HCT116 (cell line): ENCODE data around the gene AHNAK. TPM values are rescaled to one million over a fixed set of nuclear protein-coding genes. Genes with fewer than 3 reads are reported as not detected.
A peak's percentile ranks its signal among the peaks of the same experiment; 100 is the strongest.

Experiments
- ATAC-seq: fragments of 200-7000 bp; cut with Tn5 transposase; 2 replicates; pipeline ENCODE4 v1.9.1; 2020; ENCODE audit warnings: mild to moderate bottlenecking, moderate library complexity
- BruUV-seq: library from RNA; stranded (reverse); fragments of 400-500 nt; replicated peaks from 2 replicates; lab custom pipeline; 2021; lab: Mats Ljungman, UMichigan
- CTCF ChIA-PET: fragments of 300-600 bp; sonication (Branson Sonifier 250); formaldehyde crosslinking; loops from one replicate; lab custom pipeline; 2021; ENCODE audit warnings: antibody characterized with exemption; lab: Charles Lee
- POLR2A ChIA-PET: fragments of 300-600, 350-600 bp; sonication (Branson Sonifier 250); formaldehyde crosslinking; loops from one replicate; lab custom pipeline; 2021; ENCODE audit warnings: antibody characterized with exemption; lab: Charles Lee
- RAD21 ChIA-PET, 2 experiments: fragments of 300-600 bp; sonication (Branson Sonifier 250); formaldehyde crosslinking; loops; one replicate each; lab custom pipeline; 2023; ENCODE audit warnings: low total read pairs in 2 of 2; ENCODE audit not compliant: uncharacterized antibody in 2 of 2, unreplicated experiment in 2 of 2, low non-redundant PET in 1 of 2; lab: Charles Lee
- DNase-seq: peaks from one replicate; pipeline ENCODE4 v3.0.0-alpha.2; 2010; ENCODE audit warnings: low read depth, low spot score
- H2AFZ ChIP-seq: fragments of 200-600 bp; shearing (Covaris generic), sonication (generic); 2 replicates; pipeline ENCODE4 v1.6.1; 2017; ENCODE audit warnings: low read depth, mixed run types, mixed read lengths, antibody characterized with exemption, low read length; ENCODE audit not compliant: poor library complexity, severe bottlenecking
- H3K27ac ChIP-seq: 2 replicates; pipeline ENCODE4 v1.5.1; 2012; ENCODE audit warnings: low read depth, low read length
- H3K27me3 ChIP-seq: fragments of 200-600 bp; sonication (generic); 2 replicates; pipeline ENCODE4 v1.6.1; 2016; ENCODE audit warnings: mixed run types, low read length, mixed read lengths; ENCODE audit not compliant: insufficient read depth
- H3K36me3 ChIP-seq, 2 experiments: fragments of 200-500 bp in 1 of 2; fragments of 200-600 bp in 1 of 2; sonication (Bioruptor generic) in 1 of 2; sonication (generic) in 1 of 2; 2 replicates each; pipeline versions ENCODE4 v1.5.1 to v1.6.1; 2014 to 2016; ENCODE audit warnings: low read length in 2 of 2, inconsistent platforms in 1 of 2, mixed read lengths in 1 of 2, mixed run types in 1 of 2; ENCODE audit not compliant: insufficient read depth in 2 of 2, control insufficient read depth in 1 of 2
- H3K4me1 ChIP-seq, 2 experiments: fragments of 200-600 bp in 1 of 2; sonication (generic) in 1 of 2; 2 replicates each; pipeline versions ENCODE4 v1.5.1 to v1.6.1; 2012 to 2017; ENCODE audit warnings: low read length in 2 of 2, inconsistent platforms in 1 of 2, mild to moderate bottlenecking in 1 of 2, mixed read lengths in 1 of 2, mixed run types in 1 of 2, moderate library complexity in 1 of 2; ENCODE audit not compliant: insufficient read depth in 2 of 2, control insufficient read depth in 1 of 2
- H3K4me2 ChIP-seq: fragments of 200-600 bp; sonication (generic); 2 replicates; pipeline ENCODE4 v1.6.1; 2017; ENCODE audit warnings: mixed run types, low read length, mixed read lengths
- H3K4me3 ChIP-seq, 2 experiments: fragments of 200-600 bp in 1 of 2; sonication (generic) in 1 of 2; replicated peaks in 1 of 2; 2 replicates each; pipeline ENCODE4 v1.5.1; 2011 to 2016; ENCODE audit warnings: low read length in 2 of 2, control low read depth in 1 of 2, low read depth in 1 of 2, mild to moderate bottlenecking in 1 of 2, mixed read lengths in 1 of 2, mixed run types in 1 of 2
- H3K79me2 ChIP-seq: fragments of 200-600 bp; sonication (generic); 2 replicates; pipeline ENCODE4 v1.6.1; 2017; ENCODE audit warnings: mild to moderate bottlenecking, mixed run types, low read length, moderate library complexity, mixed read lengths; ENCODE audit not compliant: insufficient read depth
- H3K9ac ChIP-seq: fragments of 200-600 bp; sonication (generic); 2 replicates; pipeline ENCODE4 v1.6.1; 2016; ENCODE audit warnings: low read length, mixed read lengths
- H3K9me2 ChIP-seq: fragments of 200-600 bp; sonication (generic), shearing (Covaris generic); 2 replicates; pipeline ENCODE4 v1.6.1; 2017; ENCODE audit warnings: mixed run types, mild to moderate bottlenecking, moderate library complexity; ENCODE audit not compliant: insufficient read depth
- H3K9me3 ChIP-seq, 2 experiments: fragments of 200-500 bp in 1 of 2; fragments of 200-600 bp in 1 of 2; sonication (Bioruptor generic) in 1 of 2; sonication (generic) in 1 of 2; 2 replicates each; pipeline ENCODE4 v1.6.1; 2014 to 2017; ENCODE audit warnings: low read length in 2 of 2, mixed read lengths in 2 of 2, inconsistent platforms in 1 of 2, low read depth in 1 of 2, mild to moderate bottlenecking in 1 of 2, mixed run types in 1 of 2, moderate library complexity in 1 of 2; ENCODE audit not compliant: control insufficient read depth in 1 of 2, insufficient read depth in 1 of 2
- H4K20me1 ChIP-seq: fragments of 200-600 bp; sonication (generic), shearing (Covaris generic); 2 replicates; pipeline ENCODE4 v1.6.1; 2017; ENCODE audit warnings: mixed run types, mild to moderate bottlenecking, moderate library complexity; ENCODE audit not compliant: insufficient read depth
- CBX3 ChIP-seq: IDR thresholded peaks from 2 replicates; pipeline ENCODE4 v1.6.1; 2012; ENCODE audit warnings: low read depth
- CEBPB ChIP-seq: IDR thresholded peaks from 2 replicates; pipeline ENCODE4 v1.6.1; 2012; ENCODE audit warnings: low read depth
- ELF1 ChIP-seq: IDR thresholded peaks from 2 replicates; pipeline ENCODE4 v1.6.1; 2012; ENCODE audit warnings: low read depth, borderline replicate concordance
- EZH2 ChIP-seq: fragments of 200-600 bp; sonication (generic); IDR thresholded peaks from 2 replicates; pipeline ENCODE4 v1.6.1; 2017; ENCODE audit warnings: antibody characterized with exemption, mixed run types
- EZH2phosphoT487 ChIP-seq: fragments of 200-600 bp; IDR thresholded peaks from 2 replicates; pipeline ENCODE4 v1.6.1; 2018; ENCODE audit warnings: antibody characterized with exemption, borderline replicate concordance
- FOSL1 ChIP-seq: IDR thresholded peaks from 2 replicates; pipeline ENCODE4 v1.6.1; 2012; ENCODE audit warnings: low read depth
- JUND ChIP-seq: IDR thresholded peaks from 2 replicates; pipeline ENCODE4 v1.6.1; 2012
- POLR2AphosphoS5 ChIP-seq: IDR thresholded peaks from 2 replicates; pipeline ENCODE4 v1.6.1; 2011; ENCODE audit warnings: mild to moderate bottlenecking, low read depth, low read length, moderate library complexity
- SIN3A ChIP-seq: IDR thresholded peaks from 2 replicates; pipeline ENCODE4 v1.6.1; 2012; ENCODE audit warnings: low read depth
- SP1 ChIP-seq: IDR thresholded peaks from 2 replicates; pipeline ENCODE4 v1.6.1; 2012; ENCODE audit warnings: low read depth
- TCF7L2 ChIP-seq: IDR thresholded peaks from 2 replicates; pipeline ENCODE4 v1.7.0; 2011; ENCODE audit warnings: borderline replicate concordance, inconsistent platforms; ENCODE audit not compliant: insufficient read depth, insufficient read length; ENCODE audit errors: extremely low read depth
- YY1 ChIP-seq: IDR thresholded peaks from 2 replicates; pipeline ENCODE4 v1.6.1; 2011; ENCODE audit warnings: low read length, low read depth, moderate library complexity, mild to moderate bottlenecking; ENCODE audit not compliant: insufficient replicate concordance; ENCODE audit errors: extremely low read depth
- ZNF274 ChIP-seq: fragments of 200-500 bp; sonication (Bioruptor generic); IDR thresholded peaks from 2 replicates; pipeline ENCODE4 v1.6.1; 2014; ENCODE audit warnings: mild to moderate bottlenecking, low read depth, low read length, inconsistent platforms
- intact Hi-C: fragments of 100-400 bp; cut with micrococcal nuclease; formaldehyde crosslinking; loops from 2 replicates; pipeline ENCODE4 v1.10.0; 2022
- total RNA-seq: library from RNA; stranded (reverse); gene quantifications from one replicate; pipeline ENCODE4 v1.2.1, GENCODE V29; 2021; ENCODE audit not compliant: unreplicated experiment
- TF ChIP-seq, protein P1 (sequence below): IDR thresholded peaks from 2 replicates; pipeline ENCODE4 v1.6.1; 2011; ENCODE audit warnings: mild to moderate bottlenecking, low read length, moderate library complexity; ENCODE audit not compliant: insufficient replicate concordance; ENCODE audit errors: extremely low read depth
- TF ChIP-seq, protein P2 (sequence below): IDR thresholded peaks from 2 replicates; pipeline ENCODE4 v1.6.1; 2012; ENCODE audit warnings: low read depth
- TF ChIP-seq, protein P3 (sequence below), 3 experiments: fragments of 200-600 bp in 1 of 3; sonication (generic) in 1 of 3; IDR thresholded peaks in 2 of 3; conservative IDR thresholded peaks in 1 of 3; 2 replicates each; pipeline ENCODE4 v1.5.1; 2012 to 2017; ENCODE audit warnings: low read depth in 2 of 3, low read length in 2 of 3, antibody characterized with exemption in 1 of 3, borderline replicate concordance in 1 of 3, control low read depth in 1 of 3, mild to moderate bottlenecking in 1 of 3, mixed read lengths in 1 of 3, mixed run types in 1 of 3, moderate library complexity in 1 of 3; ENCODE audit not compliant: insufficient read depth in 1 of 3

Gene AHNAK
- total RNA-seq, 1 experiment from 2014 or later, result 239 TPM

DNA sequence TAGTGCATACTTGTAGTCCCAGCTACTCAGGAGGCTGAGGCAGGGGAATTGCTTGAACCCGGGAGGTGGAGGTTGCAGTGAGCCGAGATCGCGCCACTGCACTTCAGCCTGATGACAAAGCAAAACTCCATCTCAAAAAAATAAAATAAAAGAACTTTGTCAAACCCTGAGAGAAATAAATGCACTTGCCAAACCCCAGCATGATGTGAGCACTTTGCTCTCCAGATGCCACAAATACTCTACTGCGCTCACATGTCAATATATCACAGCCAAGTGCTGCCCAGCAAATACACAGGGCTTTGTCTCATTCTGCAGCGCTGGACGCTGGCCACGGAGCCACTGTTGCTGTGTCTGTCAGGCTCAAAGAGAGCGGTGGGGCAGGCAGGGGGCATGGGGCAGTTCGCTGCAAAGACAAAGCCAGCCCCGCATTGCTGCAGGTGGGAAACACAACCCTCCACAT lies 45.1 kb downstream of the AHNAK start (continued):
- TF ChIP-seq SIN3A (no peak), ZNF274 (no peak), POLR2AphosphoS5 (no peak), EZH2phosphoT487 (no peak), CEBPB (no peak)
- TF ChIP-seq, protein P1, sequence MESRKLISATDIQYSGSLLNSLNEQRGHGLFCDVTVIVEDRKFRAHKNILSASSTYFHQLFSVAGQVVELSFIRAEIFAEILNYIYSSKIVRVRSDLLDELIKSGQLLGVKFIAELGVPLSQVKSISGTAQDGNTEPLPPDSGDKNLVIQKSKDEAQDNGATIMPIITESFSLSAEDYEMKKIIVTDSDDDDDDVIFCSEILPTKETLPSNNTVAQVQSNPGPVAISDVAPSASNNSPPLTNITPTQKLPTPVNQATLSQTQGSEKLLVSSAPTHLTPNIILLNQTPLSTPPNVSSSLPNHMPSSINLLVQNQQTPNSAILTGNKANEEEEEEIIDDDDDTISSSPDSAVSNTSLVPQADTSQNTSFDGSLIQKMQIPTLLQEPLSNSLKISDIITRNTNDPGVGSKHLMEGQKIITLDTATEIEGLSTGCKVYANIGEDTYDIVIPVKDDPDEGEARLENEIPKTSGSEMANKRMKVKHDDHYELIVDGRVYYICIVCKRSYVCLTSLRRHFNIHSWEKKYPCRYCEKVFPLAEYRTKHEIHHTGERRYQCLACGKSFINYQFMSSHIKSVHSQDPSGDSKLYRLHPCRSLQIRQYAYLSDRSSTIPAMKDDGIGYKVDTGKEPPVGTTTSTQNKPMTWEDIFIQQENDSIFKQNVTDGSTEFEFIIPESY, result no peak
- TF ChIP-seq, all 23 proteins: peak for 0

DNA sequence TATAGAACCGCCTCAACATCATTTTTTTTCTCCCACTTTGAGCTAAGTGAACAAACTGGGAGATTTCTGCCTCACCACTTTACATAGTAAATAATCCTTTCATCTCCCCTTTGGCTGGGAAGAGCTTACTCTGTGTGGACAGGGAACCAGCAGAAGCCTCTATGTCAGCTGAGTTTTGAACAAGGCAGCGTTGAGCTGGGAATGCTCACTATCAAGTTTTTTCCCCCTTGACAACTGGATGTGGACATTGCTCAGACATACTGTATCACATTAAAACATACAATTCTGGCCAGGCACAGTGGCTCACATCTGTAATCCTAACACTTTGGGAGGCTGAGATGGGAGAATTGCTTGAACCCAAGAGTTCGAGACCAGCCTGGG lies 46.0 kb downstream of the AHNAK start:
- DNase-seq (no peak), ATAC-seq (peak; percentile 4; the same call in 1 of the 2 replicates)
- no peaks in the 10 kb centered on the region for H4K20me1 ChIP-seq
- no peaks in the 10 kb centered on the region for H3K9me3 ChIP-seq
- H2AFZ ChIP-seq, result no peak overlapping the region
- H3K27ac ChIP-seq, result no peak overlapping the region
- no TSS peak for BruUV-seq
- peak overlapping the region; percentile 44 for H3K9ac ChIP-seq
- RAD21 ChIA-PET, result interaction anchor here (1.7 to 3.0 kb wide), 3 partner anchors 42 to 76 kb away, joined by 7 to 9 read pairs (median 8); no protein-coding TSS in a partner anchor
- H3K36me3 ChIP-seq, result no peaks in the 10 kb centered on the region
- H3K4me2 ChIP-seq, result peak overlapping the region; percentile 63
- POLR2A ChIA-PET, result interaction anchor here (1.4 to 2.9 kb wide), 4 partner anchors 13 to 53 kb away, joined by 5 to 15 read pairs (median 10); no protein-coding TSS in a partner anchor
- H3K9me2 ChIP-seq, result no peaks in the 10 kb centered on the region
- peak overlapping the region in 1 of 2 experiments; percentile 32; a peak in 3 of 4 replicates for H3K4me3 ChIP-seq
- no peaks in the 10 kb centered on the region for H3K79me2 ChIP-seq
- H3K4me1 ChIP-seq, result peaks cover 31 to 48% of the 10 kb centered on the region in 2 experiments
- intact Hi-C loops, result no loop called here
- CTCF ChIA-PET, result interaction anchor here (0.8 to 2.7 kb wide), 5 partner anchors 10 to 106 kb away, joined by 3 to 19 read pairs (median 8); no protein-coding TSS in a partner anchor
- no peaks in the 10 kb centered on the region for H3K27me3 ChIP-seq
- no peak for TF ChIP-seq POLR2AphosphoS5
- TF ChIP-seq CEBPB, result no peak
- TF ChIP-seq, protein P2, sequence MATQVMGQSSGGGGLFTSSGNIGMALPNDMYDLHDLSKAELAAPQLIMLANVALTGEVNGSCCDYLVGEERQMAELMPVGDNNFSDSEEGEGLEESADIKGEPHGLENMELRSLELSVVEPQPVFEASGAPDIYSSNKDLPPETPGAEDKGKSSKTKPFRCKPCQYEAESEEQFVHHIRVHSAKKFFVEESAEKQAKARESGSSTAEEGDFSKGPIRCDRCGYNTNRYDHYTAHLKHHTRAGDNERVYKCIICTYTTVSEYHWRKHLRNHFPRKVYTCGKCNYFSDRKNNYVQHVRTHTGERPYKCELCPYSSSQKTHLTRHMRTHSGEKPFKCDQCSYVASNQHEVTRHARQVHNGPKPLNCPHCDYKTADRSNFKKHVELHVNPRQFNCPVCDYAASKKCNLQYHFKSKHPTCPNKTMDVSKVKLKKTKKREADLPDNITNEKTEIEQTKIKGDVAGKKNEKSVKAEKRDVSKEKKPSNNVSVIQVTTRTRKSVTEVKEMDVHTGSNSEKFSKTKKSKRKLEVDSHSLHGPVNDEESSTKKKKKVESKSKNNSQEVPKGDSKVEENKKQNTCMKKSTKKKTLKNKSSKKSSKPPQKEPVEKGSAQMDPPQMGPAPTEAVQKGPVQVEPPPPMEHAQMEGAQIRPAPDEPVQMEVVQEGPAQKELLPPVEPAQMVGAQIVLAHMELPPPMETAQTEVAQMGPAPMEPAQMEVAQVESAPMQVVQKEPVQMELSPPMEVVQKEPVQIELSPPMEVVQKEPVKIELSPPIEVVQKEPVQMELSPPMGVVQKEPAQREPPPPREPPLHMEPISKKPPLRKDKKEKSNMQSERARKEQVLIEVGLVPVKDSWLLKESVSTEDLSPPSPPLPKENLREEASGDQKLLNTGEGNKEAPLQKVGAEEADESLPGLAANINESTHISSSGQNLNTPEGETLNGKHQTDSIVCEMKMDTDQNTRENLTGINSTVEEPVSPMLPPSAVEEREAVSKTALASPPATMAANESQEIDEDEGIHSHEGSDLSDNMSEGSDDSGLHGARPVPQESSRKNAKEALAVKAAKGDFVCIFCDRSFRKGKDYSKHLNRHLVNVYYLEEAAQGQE, result no peak
- no peak for TF ChIP-seq JUND
- no peak for TF ChIP-seq YY1
- TF ChIP-seq FOSL1, result no peak; the same call in 1 of the 2 replicates
- TF ChIP-seq CBX3, result no peak
- TF ChIP-seq TCF7L2, result no peak
- no peak for TF ChIP-seq EZH2phosphoT487
- no peak for TF ChIP-seq EZH2
- TF ChIP-seq ELF1, result no peak
- TF ChIP-seq, protein P3, sequence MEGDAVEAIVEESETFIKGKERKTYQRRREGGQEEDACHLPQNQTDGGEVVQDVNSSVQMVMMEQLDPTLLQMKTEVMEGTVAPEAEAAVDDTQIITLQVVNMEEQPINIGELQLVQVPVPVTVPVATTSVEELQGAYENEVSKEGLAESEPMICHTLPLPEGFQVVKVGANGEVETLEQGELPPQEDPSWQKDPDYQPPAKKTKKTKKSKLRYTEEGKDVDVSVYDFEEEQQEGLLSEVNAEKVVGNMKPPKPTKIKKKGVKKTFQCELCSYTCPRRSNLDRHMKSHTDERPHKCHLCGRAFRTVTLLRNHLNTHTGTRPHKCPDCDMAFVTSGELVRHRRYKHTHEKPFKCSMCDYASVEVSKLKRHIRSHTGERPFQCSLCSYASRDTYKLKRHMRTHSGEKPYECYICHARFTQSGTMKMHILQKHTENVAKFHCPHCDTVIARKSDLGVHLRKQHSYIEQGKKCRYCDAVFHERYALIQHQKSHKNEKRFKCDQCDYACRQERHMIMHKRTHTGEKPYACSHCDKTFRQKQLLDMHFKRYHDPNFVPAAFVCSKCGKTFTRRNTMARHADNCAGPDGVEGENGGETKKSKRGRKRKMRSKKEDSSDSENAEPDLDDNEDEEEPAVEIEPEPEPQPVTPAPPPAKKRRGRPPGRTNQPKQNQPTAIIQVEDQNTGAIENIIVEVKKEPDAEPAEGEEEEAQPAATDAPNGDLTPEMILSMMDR (IDR thresholded peaks at IDR 0.05 in 2 of 3, conservative IDR thresholded peaks at IDR 0.05 in 1 of 3; ENCODE audit: borderline replicate concordance in 1 of 3, insufficient read depth in 1 of 3, low read depth in 2 of 3, low read length in 2 of 3), result no peak
- TF ChIP-seq SP1, result no peak
- no peak for TF ChIP-seq SIN3A
- no peak for TF ChIP-seq ZNF274
